Measurements from ENCODE around the gene GNGT2. TPM values are rescaled to one million over a fixed set of nuclear protein-coding genes. Genes with fewer than 3 reads are reported as not detected.

The GNGT2 gene
- total and polyA plus RNA-seq, 2 experiments from 2014 or later: not detected

DNA sequence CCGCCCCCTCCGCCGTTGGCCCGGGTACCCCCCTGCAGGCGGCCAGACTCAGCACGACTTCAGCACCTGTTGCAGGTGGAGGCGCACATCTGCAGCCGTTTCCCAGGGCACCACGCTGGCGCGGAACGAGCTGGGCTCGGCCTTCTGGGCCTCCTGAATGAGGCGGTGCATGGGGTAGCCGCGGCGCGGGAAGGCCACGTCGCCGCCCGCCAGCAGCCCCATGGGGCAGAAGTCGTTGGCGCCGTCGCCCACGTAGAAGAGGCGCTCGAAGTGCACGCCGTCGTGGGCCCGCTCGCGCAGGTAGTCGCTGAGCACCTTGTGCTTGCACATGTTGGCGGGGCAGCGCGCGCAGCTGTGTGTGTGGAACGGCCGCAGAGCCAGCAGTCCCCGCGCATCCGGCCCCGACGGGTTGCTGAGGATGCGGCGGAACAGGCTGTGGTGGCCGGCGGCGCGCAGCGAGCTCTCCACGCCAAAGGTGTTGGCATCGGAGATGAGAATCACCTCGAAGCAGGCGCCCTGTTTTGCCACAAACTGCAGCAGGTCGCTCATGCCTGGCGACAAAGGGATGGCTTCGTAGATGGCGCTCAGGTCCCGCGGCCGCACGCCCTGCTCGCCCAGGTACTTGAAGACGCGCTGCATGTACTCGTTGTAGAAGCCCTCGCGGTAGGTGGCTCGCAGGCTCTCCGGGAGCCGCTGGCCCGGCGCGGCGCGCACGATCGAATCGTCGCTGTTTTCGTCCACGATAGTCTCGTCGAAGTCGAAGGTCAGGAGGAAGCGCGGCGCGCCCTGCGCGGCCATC lies 14.0 kb upstream of the GNGT2 start:
- Histone ChIP-seq H3K4me2 (peak overlapping the region; percentile 77), H4K20me1 (ENCODE audit: insufficient read depth, poor library complexity, severe bottlenecking) (no peaks in the 10 kb centered on the region), H3K9me2 (replicated peaks; ENCODE audit: insufficient read depth) (no peaks in the 10 kb centered on the region), H3K27ac (no peak overlapping the region), H3K79me2 (no peaks in the 10 kb centered on the region), H3K4me1 (ENCODE audit: insufficient read depth) (peaks cover 11% of the 10 kb centered on the region), H2AFZ (peak overlapping the region; percentile 20), H3K9me3 (ENCODE audit: low read depth) (no peaks in the 10 kb centered on the region), H3K4me3 (peak overlapping the region; percentile 5), H3K36me3 (replicated peaks; ENCODE audit: insufficient read depth, low read depth) (no peaks in the 10 kb centered on the region), H3K27me3 (peaks cover 64% of the 10 kb centered on the region)
- peak; percentile 35 for DNase-seq (ENCODE audit: low spot score)
- no peak for TF ChIP-seq EZH2phosphoT487 (IDR thresholded peaks at IDR 0.05; ENCODE audit: low read depth, severe bottlenecking, unreplicated experiment)
- TF ChIP-seq EZH2 (IDR thresholded peaks at IDR 0.05; ENCODE audit: borderline replicate concordance): peak; percentile 80
- 2% methylated on average over 61 of the region's 95 CpGs for WGBS (ENCODE audit: low lambda C conversion rate, missing lambda C conversion rate)

DNA sequence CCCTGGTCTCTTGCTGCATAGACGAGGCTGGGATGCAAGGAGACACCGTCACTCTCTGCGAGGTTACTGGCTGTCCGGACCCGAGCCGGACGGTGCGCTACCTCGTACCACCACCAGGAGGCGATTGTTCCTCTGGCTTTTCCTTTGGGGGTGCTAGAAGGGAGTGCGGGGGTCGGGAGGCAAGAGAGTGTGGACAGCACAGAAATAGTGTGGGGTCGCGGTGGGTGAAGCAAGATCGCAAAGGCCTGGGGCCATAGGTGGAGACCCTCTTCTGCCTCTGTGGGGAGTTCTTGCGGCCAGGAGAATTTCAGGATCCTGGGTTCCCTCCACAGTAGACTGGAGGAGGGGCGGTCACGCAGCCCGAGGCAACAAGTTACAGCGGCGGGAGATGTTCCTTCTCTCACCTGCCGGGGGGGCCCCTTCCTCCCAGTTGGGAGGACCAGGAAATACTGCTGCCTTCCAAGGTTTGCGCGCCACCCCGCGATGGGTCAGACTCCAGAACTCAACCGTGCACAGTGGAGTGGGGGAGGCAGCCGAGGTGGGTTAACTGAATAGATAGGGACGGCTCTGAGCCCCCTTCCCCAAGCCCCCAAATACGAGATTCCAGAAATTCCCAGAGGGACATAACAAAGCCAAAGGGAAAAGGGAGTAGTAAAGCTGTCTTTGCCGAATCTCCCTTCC lies 13.3 kb upstream of the GNGT2 start:
- Histone ChIP-seq H3K9me3 (ENCODE audit: low read depth) (no peaks in the 10 kb centered on the region), H4K20me1 (ENCODE audit: insufficient read depth, poor library complexity, severe bottlenecking) (no peaks in the 10 kb centered on the region), H3K4me3 (no peak overlapping the region), H3K27ac (no peak overlapping the region), H3K79me2 (no peaks in the 10 kb centered on the region), H3K27me3 (peaks cover 59% of the 10 kb centered on the region), H3K4me1 (ENCODE audit: insufficient read depth) (peaks cover 11% of the 10 kb centered on the region), H3K36me3 (replicated peaks; ENCODE audit: insufficient read depth, low read depth) (no peaks in the 10 kb centered on the region), H2AFZ (no peak overlapping the region), H3K9me2 (replicated peaks; ENCODE audit: insufficient read depth) (no peaks in the 10 kb centered on the region), H3K4me2 (peak overlapping the region; percentile 77)
- WGBS (ENCODE audit: low lambda C conversion rate, missing lambda C conversion rate): 4% methylated on average over 28 of the region's 31 CpGs
- peak; percentile 57 for DNase-seq (ENCODE audit: low spot score)
- TF ChIP-seq EZH2 (IDR thresholded peaks at IDR 0.05; ENCODE audit: borderline replicate concordance) (no peak), EZH2phosphoT487 (IDR thresholded peaks at IDR 0.05; ENCODE audit: low read depth, severe bottlenecking, unreplicated experiment) (no peak)
- TF ChIP-seq, protein P1, sequence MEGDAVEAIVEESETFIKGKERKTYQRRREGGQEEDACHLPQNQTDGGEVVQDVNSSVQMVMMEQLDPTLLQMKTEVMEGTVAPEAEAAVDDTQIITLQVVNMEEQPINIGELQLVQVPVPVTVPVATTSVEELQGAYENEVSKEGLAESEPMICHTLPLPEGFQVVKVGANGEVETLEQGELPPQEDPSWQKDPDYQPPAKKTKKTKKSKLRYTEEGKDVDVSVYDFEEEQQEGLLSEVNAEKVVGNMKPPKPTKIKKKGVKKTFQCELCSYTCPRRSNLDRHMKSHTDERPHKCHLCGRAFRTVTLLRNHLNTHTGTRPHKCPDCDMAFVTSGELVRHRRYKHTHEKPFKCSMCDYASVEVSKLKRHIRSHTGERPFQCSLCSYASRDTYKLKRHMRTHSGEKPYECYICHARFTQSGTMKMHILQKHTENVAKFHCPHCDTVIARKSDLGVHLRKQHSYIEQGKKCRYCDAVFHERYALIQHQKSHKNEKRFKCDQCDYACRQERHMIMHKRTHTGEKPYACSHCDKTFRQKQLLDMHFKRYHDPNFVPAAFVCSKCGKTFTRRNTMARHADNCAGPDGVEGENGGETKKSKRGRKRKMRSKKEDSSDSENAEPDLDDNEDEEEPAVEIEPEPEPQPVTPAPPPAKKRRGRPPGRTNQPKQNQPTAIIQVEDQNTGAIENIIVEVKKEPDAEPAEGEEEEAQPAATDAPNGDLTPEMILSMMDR (IDR thresholded peaks at IDR 0.05; ENCODE audit: poor library complexity): peak; percentile 80

DNA sequence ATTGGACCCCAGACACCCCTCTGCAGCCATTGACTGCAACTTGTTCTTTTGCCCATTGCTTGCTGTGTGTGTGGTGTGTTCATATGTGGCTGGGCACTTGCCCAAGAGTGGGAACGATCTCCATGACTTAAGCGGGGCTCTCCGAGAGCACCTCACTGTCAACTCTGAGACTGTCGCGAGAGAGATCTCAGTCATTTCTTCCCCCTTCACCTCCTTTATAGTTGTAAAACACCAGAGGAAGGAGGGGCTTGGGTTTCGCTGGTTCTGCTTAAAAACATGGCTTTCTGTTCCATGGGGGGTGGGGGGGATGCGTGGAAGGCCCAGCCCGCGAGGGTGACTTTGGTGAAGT lies 12.8 kb upstream of the GNGT2 start:
- no peak for DNase-seq (ENCODE audit: low spot score)
- H3K9me2 ChIP-seq (replicated peaks; ENCODE audit: insufficient read depth): no peaks in the 10 kb centered on the region
- H3K36me3 ChIP-seq (replicated peaks; ENCODE audit: insufficient read depth, low read depth): no peaks in the 10 kb centered on the region
- no peak overlapping the region for H2AFZ ChIP-seq
- H3K79me2 ChIP-seq: no peaks in the 10 kb centered on the region
- H3K4me3 ChIP-seq: no peak overlapping the region
- no peak overlapping the region for H3K27ac ChIP-seq
- no peaks in the 10 kb centered on the region for H4K20me1 ChIP-seq (ENCODE audit: insufficient read depth, poor library complexity, severe bottlenecking)
- peaks cover 11% of the 10 kb centered on the region for H3K4me1 ChIP-seq (ENCODE audit: insufficient read depth)
- no peak overlapping the region for H3K4me2 ChIP-seq
- no peak for TF ChIP-seq EZH2 (IDR thresholded peaks at IDR 0.05; ENCODE audit: borderline replicate concordance)
- TF ChIP-seq EZH2phosphoT487 (IDR thresholded peaks at IDR 0.05; ENCODE audit: low read depth, severe bottlenecking, unreplicated experiment): no peak
- TF ChIP-seq, protein P1 (IDR thresholded peaks at IDR 0.05; ENCODE audit: poor library complexity): no peak
- H3K9me3 ChIP-seq (ENCODE audit: low read depth): no peaks in the 10 kb centered on the region
- WGBS (ENCODE audit: low lambda C conversion rate, missing lambda C conversion rate): 33% methylated on average over 9 of the region's 9 CpGs
- H3K27me3 ChIP-seq: peaks cover 59% of the 10 kb centered on the region

DNA sequence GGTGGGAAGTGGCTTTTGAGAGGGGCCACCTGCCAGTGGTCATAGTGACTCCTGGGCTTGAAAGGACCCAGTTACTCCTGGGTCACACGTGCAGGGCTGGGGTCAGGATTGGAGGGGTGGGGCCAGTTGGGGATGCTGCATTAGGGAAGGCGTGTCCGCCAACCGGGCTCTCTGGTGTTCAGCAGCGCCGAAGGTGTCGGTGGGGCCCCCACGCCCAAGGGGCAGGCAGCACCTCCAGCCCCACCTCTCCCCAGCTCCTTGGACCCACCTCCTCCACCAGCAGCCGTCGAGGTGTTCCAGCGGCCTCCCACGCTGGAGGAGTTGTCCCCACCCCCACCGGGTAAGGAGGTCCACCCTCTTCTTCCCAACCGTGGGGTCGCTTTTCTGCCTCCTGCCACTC lies 9.6 kb upstream of the GNGT2 start:
- no peak overlapping the region for H2AFZ ChIP-seq
- H4K20me1 ChIP-seq (ENCODE audit: insufficient read depth, poor library complexity, severe bottlenecking): no peaks in the 10 kb centered on the region
- TF ChIP-seq EZH2 (IDR thresholded peaks at IDR 0.05; ENCODE audit: borderline replicate concordance) (no peak), EZH2phosphoT487 (IDR thresholded peaks at IDR 0.05; ENCODE audit: low read depth, severe bottlenecking, unreplicated experiment) (no peak)
- TF ChIP-seq, protein P1 (IDR thresholded peaks at IDR 0.05; ENCODE audit: poor library complexity): no peak
- WGBS (ENCODE audit: low lambda C conversion rate, missing lambda C conversion rate): 78% methylated on average over 3 of the region's 15 CpGs
- no peaks in the 10 kb centered on the region for H3K9me3 ChIP-seq (ENCODE audit: low read depth)
- peaks cover 35% of the 10 kb centered on the region for H3K27me3 ChIP-seq
- no peak overlapping the region for H3K4me2 ChIP-seq
- H3K36me3 ChIP-seq (replicated peaks; ENCODE audit: insufficient read depth, low read depth): no peaks in the 10 kb centered on the region
- peaks cover 11% of the 10 kb centered on the region for H3K4me1 ChIP-seq (ENCODE audit: insufficient read depth)
- no peak overlapping the region for H3K4me3 ChIP-seq
- no peak for DNase-seq (ENCODE audit: low spot score)
- no peaks in the 10 kb centered on the region for H3K79me2 ChIP-seq
- H3K27ac ChIP-seq: no peak overlapping the region
- H3K9me2 ChIP-seq (replicated peaks; ENCODE audit: insufficient read depth): no peaks in the 10 kb centered on the region
